ENCODE data around the gene MIOX.

MIOX gene

GRCh38 chr22:50485221-50486131 lies 1.2 kb upstream of the MIOX start:
- H3K4me3 ChIP-seq (ENCODE audit: low read length), result no peak overlapping the region
- no peak for TF ChIP-seq ZNF274 (IDR thresholded peaks at IDR 0.05; ENCODE audit: low read depth, low read length)

DNA sequence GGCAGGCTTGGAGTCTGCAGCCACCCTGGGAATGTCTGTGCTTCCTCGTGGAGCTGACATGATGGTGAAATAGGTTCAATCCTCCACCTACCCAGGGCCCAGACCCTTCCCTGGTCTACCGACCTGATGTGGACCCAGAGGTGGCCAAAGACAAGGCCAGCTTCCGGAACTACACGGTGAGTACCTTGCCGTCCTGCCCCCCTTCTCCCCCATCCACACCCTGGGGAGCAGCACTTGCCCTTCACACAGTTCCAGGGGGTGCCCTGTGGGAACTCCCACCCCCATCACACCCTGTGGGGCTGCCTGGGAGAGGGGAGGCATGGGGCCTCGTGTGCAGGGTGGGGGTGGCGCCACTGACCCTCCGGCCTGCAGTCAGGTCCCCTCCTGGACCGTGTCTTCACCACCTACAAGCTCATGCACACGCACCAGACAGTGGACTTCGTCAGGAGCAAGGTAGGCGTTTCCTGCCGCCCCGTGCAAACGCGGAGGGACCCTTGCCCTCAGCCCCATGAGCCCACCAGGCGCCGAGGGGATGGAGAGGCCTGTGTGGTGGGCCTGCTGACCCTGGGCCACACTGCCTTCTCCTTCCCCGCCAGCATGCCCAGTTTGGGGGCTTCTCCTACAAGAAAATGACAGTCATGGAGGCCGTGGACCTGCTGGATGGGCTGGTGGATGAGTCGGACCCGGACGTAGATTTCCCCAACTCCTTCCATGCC lies 789 bp downstream of the MIOX start:
- no peak overlapping the region for H3K4me3 ChIP-seq (ENCODE audit: low read length)
- TF ChIP-seq ZNF274 (IDR thresholded peaks at IDR 0.05; ENCODE audit: low read depth, low read length), result no peak

GRCh38 chr22:50488006-50488677 lies 1.5 kb downstream of the MIOX start:
- TF ChIP-seq ZNF274 (IDR thresholded peaks at IDR 0.05; ENCODE audit: low read depth, low read length), result no peak
- no peak overlapping the region for H3K4me3 ChIP-seq (ENCODE audit: low read length)

DNA sequence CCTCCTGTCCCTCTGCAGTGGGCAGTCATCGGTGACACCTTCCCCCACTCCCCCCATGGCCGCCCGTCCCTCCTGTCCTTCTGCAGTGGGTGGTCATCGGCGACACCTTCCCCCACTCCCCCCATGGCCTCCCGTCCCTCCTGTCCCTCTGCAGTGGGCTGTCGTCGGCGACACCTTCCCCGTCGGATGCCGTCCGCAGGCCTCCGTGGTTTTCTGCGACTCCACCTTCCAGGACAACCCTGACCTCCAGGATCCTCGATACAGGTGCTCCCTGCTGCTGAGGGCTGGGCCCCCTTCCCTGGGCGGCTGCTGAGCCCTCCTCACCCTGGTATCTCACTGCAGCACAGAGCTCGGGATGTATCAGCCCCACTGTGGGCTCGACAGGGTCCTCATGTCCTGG lies 2.2 kb downstream of the MIOX start:
- no peak for TF ChIP-seq ZNF274 (IDR thresholded peaks at IDR 0.05; ENCODE audit: low read depth, low read length)
- H3K4me3 ChIP-seq (ENCODE audit: low read length), result no peak overlapping the region

- TF ChIP-seq ZNF274 (IDR thresholded peaks at IDR 0.05; ENCODE audit: low read depth, low read length), result no peak
- no peak overlapping the region for H3K4me3 ChIP-seq (ENCODE audit: low read length)
Measured at GRCh38 chr22:50489363-50490243, 2.9 kb downstream of the MIOX start.

DNA sequence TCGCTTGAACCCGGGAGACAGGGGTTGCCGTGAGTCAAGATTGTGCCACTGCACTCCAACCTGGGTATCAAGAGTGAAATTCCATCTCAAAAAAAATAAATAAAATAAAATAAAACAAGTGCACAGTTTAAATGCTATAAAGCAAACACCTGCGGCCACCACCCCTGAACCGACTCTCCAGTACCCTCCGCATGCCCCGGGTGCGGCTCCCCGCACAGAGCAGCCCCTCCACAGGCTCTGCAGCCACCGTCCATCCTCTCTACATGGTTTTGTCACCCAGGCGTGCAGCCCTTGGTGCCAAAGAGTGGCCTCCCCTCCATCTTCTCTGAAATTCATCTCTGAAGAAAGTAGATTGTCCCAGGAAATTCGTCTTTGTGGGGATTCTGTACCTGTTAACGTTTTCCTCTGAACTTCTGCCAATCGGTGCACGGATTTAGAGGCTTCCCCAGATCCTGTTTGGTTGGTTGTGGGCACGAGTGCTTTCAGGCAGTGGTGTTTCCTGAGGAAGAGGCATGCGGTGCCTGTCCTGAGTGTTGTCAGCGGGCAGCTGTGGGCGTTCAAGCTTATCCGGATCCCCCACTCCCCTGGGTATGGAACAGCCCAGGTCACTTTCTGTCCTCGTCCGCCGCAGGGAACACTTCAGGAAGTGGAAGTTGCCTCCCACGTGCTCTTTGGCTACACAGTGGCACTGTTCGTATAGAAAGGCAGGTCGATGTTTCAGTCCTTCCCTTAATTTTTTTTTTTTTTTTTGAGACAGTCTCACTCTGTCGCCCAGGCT lies 4.1 kb downstream of the MIOX start:
- TF ChIP-seq ZNF274 (IDR thresholded peaks at IDR 0.05; ENCODE audit: low read depth, low read length), result no peak
- no peak overlapping the region for H3K4me3 ChIP-seq (ENCODE audit: low read length)

GRCh38 chr22:50497093-50497492 lies 10.4 kb downstream of the MIOX start:
- no peak overlapping the region for H3K4me3 ChIP-seq (ENCODE audit: low read length)
- no peak for TF ChIP-seq ZNF274 (IDR thresholded peaks at IDR 0.05; ENCODE audit: low read depth, low read length)

DNA sequence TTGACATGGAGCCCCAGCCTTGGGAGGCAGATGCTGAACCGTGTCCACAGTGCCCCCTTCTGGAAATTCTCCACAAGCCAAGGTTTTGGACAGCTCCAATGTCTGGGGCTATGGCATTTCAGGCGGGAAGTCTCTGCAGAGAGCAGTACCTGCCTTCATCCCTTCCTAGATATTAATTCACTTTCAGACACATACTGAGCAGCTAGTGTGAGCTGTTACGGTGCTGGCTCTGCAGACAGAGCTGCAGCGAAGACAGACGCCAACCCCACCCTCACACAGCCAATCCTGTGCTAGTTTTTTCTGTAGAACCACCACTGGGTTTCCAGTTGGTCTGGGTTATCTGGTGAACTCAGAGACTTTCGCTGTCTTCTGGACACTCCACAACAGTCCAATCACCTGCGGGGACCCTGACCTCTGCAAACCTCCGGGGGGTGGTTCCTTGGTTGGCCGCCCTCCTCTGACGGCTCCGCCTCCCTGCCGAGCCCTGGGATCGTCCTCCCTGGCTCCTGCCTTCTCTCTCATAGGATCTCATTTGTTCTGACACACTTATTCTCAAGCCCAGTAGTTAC lies 11.7 kb downstream of the MIOX start:
- H3K4me3 ChIP-seq (ENCODE audit: low read length), result no peak overlapping the region
- no peak for TF ChIP-seq ZNF274 (IDR thresholded peaks at IDR 0.05; ENCODE audit: low read depth, low read length)

DNA sequence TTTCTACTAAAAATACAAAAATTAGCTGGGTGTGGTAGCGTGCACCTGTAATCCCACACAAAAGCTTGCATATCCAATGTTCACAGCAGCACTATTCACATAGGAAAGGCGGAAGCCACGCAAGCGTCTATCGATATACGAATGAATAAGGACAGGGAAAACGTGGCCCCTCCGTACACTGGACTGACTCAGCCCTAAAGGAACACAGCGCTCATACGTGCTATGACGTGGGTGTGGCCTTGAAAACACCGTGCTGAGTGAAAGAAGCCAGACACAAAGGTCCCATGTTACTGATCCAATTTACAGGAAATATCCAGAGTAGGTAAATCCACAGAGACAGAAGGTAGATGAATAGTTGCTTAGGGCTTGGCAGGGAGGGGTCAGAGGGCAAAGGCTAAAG lies 13.8 kb downstream of the MIOX start:
- H3K4me3 ChIP-seq (ENCODE audit: low read length), result no peak overlapping the region
- no peak for TF ChIP-seq ZNF274 (IDR thresholded peaks at IDR 0.05; ENCODE audit: low read depth, low read length)

DNA sequence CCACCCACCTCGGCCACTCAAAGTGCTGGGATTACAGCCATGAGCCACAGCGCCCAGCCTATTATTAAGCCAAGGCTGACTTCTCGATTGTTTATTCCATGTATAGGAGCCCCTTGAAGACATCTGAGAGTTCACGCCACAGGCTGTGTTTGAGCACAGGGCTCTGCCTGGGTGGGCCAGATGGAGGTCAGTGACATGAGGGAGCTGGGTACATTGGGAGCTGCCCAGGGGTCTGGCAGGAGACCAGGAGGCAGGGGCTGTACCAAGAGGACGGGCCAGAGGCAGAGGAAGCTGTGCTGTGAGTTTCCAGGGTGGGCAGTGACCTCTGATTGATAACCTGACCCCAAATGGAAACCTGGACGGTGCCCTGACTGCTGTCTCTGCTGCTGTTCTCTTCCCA lies 15.4 kb downstream of the MIOX start:
- no peak overlapping the region for H3K4me3 ChIP-seq (ENCODE audit: low read length)
- no peak for TF ChIP-seq ZNF274 (IDR thresholded peaks at IDR 0.05; ENCODE audit: low read depth, low read length)

DNA sequence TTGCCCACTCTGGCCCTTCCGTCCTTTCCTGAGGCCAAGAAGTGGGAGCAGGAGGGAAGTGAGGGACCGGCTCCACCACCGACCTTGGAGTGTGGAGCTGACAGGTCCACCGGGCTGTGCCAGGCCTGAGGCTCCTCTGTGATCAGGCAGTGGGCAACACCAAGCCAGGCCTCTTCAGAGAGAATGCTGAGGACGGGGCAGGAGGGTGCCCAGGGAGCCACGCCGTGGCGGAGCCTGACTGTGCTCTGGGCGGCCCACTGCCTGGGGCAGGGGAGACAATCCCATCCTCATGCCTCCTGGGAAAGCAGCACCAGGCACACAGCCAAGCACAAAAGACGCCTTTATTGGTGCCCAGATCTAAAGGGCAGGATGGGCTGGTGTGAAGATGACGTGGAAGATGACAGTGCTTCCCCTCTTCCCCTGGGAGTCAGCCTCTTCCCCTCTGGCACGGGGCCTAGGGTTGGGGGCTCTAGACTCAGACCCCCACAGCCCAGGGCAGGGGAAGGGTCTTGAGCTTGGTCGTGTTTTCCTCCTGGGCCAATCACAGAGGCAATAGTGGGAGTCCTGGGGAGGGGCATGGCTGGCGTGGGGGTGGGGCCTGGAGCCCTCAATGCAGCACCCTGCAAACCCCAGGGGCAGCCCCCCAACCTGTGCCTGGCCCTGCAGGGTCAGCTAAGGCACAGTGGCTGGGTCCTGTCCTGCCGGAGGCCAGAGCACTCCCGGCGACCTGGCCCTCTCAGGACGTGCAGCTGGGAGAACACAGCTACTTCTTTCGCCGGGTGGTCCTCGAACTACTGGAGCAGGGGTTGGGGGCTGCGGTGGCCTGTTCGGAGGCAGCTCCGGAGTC lies 16.2 kb downstream of the MIOX start:
- no peak for TF ChIP-seq ZNF274 (IDR thresholded peaks at IDR 0.05; ENCODE audit: low read depth, low read length)
- no peak overlapping the region for H3K4me3 ChIP-seq (ENCODE audit: low read length)
